ENCODE data around the gene COL1A1.

The COL1A1 gene

DNA sequence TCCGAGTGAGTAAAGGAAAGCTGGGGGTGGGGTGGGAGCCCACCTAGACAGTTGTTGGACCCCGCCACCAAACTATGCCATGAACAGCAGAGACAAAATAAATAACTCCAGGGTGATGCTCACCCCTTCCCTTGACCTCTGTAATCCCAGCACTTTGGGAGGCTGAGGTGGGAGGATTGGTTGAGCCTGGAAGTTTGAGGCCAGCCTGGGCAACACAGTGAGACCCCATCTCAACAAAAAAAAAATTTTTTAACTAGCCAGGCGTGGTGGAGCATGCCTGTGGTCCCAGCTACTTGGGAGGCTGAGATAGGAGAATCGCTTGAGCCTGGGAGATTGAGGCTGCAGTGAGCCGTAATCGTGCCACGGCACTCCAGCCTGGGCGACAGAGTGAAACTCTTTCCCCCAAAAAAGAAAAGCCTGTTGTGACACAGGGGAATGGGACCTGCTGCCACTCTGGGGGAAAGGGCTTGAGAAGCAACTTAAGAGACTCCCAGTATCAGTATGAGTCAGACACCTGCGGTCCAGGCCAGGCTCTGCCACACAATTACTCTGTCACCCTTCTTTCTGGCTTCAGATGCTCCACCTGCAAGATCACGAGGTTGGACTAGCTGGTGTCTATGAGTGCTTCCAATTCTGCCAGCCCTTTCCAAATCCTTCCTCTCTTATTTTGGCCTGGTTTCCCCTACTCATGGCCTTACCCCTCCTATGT is 30.6 kb downstream of the COL1A1 start:
- DNase-seq, result no peak

DNA sequence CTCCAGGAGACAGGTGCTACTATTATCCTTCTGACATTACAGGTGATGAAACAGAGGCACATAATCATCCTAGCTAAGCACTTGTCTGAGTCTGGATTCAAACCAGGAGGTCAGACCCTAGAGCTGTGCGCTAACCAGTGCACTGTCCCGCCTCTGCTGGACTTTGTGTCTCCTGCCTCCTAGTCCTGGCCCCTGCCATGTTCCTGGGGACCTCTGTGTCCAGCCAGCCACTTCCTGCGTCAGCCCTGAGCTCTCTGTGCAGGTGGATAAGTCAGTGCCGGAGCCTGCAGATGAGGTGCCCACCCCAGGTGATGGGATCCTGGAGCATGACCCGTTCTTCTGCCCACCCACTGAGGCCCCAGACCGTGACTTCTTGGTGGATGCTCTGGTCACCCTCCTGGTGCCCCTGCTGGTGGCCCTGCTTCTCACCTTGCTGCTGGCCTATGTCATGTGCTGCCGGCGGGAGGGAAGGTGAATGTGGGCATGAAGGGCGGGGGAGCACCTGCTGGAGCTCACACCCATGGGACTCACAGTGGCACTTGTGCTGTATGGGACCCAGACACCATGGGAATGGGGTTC is 31.5 kb downstream of the COL1A1 start:
- DNase-seq, result no peak

DNA sequence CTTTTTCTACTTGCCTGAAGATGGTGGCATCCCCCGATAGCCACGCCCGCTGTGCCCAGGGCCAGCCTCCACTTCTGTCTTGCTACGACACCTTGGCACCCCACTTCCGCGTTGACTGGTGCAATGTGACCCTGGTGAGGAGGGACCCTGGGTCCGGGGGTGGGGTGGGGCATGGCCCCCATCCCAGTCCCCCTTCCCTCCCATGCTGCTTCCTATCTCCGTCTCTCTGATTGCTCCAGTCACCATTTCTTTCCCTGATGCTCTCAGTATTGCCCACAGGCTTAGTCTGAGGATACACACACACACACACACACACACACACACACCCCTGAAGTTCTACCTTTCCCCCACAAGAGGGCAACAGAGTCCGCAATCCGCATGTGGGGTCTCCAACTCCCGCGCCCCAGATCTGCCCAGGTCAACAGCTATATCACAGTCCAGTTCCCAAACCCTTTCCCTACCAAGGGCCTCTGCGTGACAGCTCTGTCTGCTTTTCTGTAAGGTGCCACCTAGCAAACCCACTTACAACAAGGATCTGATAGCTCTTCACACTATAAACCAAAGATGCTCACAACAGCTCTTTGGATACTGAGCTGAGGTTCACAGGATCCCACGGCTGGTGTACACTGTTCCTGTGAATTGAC is 32.2 kb downstream of the COL1A1 start:
- DNase-seq, result peak in 1 of 2 donors; percentile 62

DNA sequence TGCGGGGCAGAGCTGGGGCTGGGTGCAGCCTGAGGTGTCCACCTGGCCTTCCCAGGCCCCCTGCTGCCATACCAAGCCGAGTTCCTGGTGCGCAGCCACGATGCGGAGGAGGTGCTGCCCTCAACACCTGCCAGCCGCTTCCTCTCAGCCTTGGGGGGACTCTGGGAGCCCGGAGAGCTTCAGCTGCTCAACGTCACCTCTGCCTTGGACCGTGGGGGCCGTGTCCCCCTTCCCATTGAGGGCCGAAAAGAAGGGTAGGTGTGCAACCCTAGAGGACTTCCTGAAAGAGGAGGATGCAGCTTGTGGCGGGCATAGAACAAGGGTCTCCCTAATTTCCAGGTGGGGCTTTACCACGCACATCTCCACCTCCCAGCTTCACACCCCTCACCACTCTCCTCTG is 33.1 kb downstream of the COL1A1 start:
- no peak for DNase-seq

DNA sequence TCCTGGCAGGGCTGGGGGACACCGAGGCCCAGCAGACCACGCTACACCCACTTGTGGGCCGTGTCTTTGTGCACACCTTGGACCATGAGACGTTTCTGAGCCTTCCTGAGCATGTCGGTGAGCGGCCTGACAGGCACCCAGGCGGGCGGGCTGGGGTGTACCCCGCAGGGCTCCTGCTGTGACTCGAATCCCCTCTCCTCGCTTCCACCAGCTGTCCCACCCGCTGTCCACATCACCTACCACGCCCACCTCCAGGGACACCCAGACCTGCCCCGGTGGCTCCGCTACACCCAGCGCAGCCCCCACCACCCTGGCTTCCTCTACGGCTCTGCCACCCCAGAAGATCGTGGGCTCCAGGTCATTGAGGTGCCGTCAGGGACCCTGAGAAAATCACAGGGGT is 34.1 kb downstream of the COL1A1 start:
- no peak for DNase-seq

DNA sequence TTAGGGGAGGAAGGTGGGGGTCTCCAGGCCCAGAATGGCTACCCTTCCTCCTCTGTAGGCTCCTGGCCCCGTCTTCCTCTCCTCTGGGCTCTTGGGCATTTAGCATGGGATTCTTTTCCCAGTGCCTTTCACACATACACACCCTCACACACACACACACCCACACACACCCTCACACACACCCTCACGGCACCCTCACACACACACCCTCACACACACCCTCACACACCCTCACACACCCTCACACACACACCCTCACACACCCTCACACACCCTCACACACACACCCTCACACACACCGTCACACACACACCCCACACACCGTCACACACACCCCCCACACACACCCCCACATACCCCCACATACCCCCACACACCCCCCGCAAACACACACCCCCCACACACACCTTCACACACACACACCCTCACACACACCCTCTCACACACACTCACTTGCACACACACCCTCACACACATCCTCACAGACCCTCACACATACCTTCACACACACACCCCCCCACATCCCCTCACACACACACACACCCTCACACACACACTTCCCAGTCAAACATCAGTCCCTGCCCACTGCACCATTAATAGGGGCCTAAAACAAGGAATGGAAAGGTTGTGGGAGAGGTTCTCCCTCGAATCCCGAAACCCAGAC is 34.8 kb downstream of the COL1A1 start:
- DNase-seq, result no peak

DNA sequence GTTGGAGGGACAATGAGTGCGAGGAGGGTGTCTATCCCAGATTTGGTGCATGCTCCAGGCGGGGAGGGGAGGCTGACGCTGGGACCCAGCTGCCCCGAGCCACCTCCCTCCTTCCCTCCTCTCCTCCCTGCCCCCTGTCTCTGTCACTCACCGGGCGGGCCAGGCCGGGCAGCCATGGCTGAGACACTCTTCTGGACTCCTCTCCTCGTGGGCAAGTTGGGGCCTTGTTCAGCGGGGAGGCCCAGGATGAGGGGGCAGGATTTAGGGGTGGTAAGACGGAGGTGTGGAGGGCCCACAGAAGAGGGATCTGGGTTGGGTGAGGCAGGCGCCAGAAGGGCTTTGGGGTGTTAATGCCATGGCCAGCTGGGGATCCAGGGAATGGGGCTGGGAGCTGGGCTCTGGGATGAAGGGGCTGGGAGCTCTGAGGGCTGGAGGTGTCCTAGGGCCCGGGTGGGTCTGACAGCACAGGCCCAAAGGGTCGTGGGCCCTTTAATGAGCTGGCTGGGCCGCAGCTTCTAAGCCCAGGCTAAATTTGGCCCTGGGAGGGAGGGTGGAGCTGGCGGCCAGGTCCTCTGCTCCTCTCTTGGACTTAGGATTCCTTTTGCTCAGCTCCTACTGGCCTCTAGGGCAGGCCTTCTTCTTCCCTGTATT is 35.4 kb downstream of the COL1A1 start, which contains the start of gene SGCA:
Gene SGCA, plus strand, starts transcription at position 139 of the 651 bp plus-strand sequence. Its CDS starts 36 bp downstream, at position 175.
- DNase-seq, result no peak

DNA sequence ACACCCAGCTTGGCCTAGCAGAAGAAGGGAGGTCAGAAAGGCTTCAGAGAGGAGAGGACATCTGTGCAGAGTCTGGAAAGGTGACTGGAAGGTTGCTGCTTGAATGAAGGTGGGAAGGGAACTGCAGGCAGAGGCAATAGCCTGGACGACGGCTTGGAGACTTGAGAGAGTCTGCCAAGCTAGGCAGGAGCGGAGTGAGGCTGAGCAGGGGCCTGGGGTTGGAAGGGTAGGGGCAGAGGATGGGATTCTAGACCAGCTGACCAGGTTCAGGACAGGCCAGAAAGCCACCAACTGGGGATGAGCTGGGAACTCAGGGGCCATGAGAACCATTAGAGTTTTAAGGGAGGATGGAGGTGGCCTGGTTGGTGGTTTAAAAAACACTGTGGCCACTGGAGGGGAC is 36.0 kb downstream of the COL1A1 start:
- DNase-seq, result no peak

DNA sequence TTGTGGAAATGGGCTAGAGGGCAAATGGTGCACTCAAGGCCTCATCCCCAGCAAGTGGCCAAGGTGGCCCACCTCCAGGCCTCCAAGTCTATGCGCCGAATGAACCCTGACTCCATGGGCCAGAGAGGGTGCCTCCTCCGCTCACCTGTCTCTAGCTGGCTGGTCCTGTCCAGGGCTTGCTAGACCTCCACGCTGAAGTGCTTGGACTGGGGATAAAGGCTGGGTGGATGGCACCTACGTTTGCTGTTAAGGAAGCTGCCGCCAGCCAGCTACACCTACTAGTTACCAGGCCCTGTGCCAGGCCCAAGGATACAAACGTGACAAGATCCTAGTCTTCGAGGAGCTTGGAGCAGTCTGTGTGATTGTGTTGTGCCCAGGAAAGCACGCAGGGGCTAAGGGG is 36.4 kb downstream of the COL1A1 start:
- DNase-seq, result no peak

DNA sequence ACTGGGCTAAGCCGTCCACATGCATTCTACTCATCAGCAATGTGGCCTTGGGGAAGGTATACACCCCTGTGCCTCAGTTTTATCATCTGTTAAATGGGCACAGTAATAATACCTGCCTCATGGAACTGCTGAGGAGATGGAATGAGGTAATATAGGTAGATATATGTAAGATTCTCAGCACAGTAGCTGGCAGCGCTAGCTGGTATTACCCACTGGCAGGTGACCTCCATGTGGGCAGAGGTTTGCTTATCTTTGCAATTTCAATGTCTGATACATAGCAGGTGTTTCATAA is 36.8 kb downstream of the COL1A1 start:
- no peak for DNase-seq

DNA sequence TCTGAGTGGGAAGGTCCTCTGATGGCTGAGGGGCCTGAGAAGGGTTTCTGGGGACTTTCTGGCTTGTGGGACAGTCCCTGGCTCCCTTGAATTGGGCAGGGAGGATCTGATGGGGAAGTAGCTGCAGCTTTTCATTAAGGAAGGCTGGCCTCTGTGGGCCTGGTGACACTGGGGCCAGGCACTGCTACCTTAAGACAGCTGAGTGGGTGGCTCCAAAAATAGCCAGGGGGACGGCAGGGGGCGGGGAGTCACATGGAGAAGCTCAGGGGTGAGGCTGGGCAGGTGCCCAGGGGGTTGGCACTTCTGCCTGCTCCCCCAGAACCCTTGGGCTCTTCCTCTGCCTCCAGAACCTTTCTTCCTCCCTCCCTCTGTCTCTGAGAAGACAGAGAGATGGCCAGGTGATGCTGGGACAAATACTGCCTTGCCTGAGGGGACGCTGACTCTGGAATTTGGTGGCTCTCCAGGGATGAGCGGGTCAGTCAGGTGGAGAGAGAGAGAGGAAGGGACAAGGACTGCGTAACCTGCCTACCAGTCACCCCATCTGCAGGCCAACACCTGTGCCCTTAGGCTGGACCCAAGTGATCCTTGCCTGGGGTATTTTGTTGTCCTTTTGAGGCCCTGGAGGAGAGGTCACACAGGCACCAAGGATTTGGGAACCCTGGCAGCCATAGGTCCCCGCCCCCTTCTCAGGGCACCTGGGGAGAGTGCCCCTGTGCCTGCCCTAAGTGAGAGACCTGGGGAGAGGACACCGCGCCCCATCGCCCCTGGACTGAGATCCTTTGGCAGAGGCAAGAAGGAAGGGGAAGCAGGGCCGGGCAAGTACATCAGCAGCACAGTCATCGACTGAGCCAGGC is 37.4 kb downstream of the COL1A1 start:
- no peak for DNase-seq

DNA sequence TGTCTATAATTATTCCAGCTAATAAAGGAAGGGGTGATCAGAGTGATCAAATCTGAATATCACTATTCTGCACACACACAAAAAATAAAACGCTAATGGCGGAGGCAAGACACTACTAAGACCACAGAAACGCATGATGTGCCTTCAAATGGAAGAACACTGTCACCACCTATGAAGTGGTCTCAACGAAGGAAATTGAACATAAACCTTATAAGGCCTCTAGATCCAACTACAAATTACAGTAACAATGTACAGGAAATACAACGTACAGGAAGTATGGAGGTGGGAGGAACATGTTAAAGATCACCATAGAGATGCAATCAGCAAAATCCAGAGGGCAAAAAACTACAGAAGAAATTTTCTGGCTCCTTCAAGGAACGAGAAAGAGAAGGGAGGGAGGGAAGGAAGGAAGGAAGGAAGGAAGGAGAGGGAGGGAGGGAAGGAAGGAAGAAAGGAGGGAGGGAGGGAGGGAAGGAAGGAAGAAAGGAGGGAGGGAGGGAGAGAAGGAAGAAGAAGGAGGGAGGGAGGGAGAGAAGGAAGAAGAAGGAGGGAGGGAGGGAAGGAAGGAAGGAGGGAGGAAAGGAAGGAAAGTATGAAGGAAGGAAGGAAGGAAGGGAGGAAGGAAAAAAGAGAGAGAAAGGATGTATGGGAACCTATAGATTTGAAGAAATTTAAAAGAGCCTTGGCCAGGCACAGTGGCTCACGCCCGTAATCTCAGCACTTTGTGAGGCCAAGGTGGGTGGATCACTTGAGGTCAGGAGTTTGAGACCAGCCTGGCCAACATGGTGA is 38.8 kb downstream of the COL1A1 start:
- no peak for DNase-seq

DNA sequence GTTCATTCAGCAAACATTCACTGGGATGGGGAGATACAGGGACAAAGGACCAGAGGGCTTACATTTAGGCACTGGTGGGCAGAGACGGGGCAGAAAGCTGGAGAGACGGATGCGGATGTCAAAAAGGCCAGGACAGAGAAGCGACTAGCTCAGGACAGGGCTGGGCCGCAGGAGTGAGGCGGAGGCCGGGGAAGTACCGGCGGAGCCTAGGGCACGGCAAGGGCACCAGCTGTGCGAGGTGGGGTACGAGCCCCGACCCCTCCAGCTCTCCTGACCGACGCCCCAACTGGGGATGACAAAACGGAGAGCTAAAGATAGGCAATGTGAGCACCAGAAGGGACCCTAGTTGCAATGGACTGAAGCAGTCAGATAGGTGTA is 39.5 kb downstream of the COL1A1 start:
- DNase-seq, result no peak

DNA sequence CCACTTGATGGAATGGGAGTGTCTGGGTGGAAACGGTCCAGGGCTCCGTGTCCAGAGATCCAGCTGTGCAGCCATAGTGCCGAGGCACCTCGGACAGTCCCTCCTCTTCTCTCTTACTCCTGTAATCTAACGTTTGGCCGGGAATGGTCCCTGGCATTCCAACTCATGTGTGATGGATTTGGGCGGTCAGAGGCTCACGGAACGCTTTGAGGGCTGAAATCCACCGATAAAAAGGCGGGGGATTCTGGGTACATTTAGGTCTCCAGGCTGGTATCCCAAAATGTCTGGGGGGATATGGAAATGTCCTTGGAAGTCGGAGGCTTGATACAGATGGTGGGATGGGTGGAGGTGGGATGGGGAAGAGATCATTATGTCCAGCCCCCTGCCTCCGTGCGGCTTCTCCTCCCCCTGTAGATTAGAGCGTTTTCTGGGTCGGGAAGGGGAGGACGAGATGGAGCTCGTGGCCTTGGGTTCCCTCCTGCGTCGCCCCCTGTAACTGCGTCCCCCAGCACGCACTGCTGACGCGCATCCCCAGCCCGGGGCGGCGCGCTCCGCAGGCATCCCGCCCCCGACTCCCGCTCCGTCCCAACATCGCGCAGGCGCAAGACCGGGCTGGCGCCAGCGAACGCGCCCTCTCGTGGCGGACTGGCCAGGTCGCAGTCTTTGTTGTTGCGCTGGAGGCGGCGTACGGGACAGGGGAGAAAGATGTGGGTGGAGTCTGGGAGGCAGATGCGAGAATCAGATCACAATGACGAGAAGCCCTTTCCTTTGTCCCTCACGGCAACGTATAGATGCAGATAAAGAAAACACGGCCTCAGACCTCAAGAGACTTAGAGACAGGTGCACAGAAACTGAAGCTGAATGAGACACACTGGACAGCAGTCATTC is 40.2 kb downstream of the COL1A1 start:
- DNase-seq, result peak; percentile 94 to 98

DNA sequence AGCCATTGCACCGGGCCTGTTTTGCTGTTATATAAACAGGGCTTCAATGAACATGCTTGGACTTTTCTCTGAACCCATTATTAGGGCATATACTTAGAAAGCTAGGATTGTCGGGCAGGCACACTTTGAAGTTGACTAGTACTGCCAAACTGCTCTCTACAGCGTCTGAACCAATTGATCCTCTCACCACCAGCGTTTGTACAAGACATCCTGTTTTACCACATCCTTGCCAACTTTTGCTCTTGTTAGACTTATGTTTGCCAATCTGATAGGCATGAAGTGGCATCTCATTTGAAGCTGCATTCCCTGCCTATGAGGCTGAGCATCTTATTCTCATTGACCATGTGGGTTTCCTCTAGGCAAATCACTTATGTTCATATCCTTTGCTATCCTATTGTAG is 43.5 kb downstream of the COL1A1 start:
- no peak for DNase-seq

DNA sequence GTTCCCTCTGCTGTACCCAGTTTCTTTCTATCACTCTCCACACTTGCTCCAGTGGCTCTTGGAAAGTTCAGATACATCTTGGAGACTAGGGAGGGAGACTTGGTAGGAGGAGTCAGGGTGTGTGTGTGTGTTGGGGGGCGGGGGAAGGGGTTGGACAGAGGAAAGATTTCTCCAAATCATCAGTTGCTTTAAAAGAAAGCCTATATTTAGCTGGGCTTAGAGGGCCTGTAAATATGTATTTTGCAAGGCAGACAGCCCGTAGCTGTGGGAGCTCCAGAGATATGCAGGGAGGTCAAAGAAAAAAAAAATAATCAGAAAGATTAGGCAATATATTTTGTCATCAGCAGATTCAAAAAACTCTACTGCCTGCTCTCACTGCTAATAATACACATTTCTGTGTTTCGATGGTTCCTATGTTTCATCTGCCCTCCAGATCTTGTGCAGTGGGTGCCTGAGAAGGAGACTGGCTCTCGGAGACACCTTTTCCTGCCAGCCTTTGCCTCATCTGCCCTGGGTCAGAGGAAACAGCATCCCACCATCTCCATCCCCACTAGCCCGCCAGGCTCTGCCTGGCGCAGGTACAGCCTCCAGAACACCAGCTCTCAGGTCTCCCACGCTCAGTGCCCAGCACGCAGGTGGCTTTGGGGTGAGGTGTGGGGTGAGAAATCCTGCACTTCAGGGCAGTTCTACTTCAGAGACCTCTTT is 46.2 kb downstream of the COL1A1 start:
- no peak for DNase-seq

DNA sequence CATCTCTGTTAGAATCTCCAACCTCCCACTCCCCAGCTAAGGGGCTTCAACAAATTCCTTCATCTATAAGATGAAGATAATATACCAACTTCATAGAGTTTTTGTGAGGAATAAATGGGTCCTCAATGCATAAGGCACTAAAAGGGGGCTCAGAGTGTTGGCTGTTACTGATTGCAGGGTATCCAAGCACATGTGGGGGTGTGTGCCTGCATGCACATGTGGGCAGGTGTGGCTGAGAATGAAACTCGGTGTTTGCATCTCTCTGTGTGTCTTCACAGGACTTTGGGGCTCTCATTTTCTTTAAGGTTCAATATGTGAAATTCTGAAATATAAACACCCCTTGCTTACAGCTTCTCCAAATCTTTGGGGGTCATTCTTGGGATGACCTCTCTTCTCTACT is 46.8 kb downstream of the COL1A1 start:
- DNase-seq, result no peak

DNA sequence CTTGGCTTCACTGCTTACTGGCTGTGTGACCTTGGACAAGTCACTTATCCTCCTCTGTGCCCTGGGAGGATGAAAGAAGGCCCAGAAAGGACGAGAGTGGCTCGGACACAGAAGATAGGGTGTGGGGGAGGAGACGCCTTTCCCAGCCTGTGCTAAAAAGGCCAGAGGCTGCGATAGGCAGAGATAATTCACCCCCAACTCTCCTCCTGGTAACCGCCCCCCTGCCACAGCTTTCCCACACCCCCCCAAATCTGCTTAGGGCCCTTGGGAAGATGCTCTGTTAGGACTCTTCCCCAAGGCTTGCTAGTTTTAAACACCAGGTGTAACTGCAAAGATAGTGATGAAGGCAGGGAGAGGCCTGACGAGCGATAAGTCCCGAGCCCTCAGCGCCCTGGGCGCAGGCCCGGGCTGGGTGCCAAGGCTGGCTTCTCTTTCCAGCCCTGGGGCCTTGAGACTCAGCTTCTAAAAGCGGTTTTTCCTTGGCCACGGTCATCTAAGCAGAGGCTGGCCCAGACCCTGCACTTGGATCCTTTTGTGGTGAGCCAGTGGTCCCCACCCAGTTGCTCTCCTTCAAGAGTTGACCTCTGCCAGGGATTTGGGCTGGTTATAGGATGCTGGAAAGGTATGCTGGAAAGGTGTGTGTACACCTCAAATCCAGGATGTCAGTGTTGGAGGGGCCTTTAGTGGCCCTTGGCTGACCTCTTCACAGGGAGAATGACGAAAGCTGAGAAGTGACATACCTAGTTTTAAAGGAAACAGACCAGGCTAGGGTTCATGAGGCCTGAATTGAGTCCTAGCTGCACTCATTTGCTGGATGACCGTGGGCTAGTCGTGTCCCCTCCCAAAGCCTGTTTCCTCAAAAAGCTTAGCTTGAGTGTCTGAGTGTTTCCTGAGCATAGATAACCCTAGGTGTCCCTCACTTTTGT is 47.5 kb downstream of the COL1A1 start:
- no peak for DNase-seq

DNA sequence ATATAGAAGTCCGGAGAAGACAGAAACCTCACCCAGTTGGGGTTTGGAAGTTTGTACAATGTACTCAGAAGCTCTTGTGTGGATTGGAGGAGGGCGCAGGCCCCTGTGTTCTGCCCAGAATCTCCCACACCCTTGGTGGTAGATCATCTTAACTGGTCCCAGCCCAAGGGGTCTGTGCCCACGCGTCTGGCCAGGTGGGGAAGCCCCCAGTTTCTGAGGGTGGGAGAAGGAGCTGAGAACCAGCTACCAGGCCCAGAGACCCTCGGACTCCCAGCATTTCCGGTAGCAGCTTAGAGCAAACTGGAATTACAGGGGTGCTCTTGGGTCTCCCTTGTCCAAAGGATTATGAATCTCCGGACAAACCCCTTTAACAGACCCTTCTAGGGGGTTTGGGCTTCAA is 48.7 kb downstream of the COL1A1 start:
- DNase-seq, result no peak
